Mesodermal cell (in vitro differentiated cells): ENCODE data around the gene CHRNA10.

Experiments
- H3K27ac ChIP-seq: 2 replicates; pipeline ENCODE4 v1.7.0; 2013; ENCODE audit warnings: mild to moderate bottlenecking, low read depth, low read length, moderate library complexity; ENCODE audit not compliant: severe bottlenecking
- H3K36me3 ChIP-seq: 2 replicates; pipeline ENCODE4 v1.7.1; 2013; ENCODE audit warnings: mild to moderate bottlenecking, low read length, moderate library complexity; ENCODE audit not compliant: control insufficient read depth, insufficient read depth
- H3K4me1 ChIP-seq: one replicate; pipeline ENCODE4 v1.7.1; 2013; ENCODE audit warnings: mild to moderate bottlenecking, low read length; ENCODE audit not compliant: insufficient read depth, control insufficient read depth, poor library complexity, severe bottlenecking
- H3K4me3 ChIP-seq: 2 replicates; pipeline ENCODE4 v1.7.0; 2013; ENCODE audit warnings: low read length, control low read depth, mild to moderate bottlenecking; ENCODE audit not compliant: insufficient read depth, poor library complexity, severe bottlenecking; ENCODE audit errors: extremely low read depth
- H3K9me3 ChIP-seq: 2 replicates; pipeline ENCODE4 v1.7.1; 2013; ENCODE audit warnings: mild to moderate bottlenecking, low read length, moderate library complexity; ENCODE audit not compliant: control insufficient read depth
- WGBS, 2 experiments: methylation state at CpG; one replicate each; pipeline ENCODE4 v1.1.5; 2013; ENCODE audit warnings: missing lambda C conversion rate in 2 of 2; ENCODE audit not compliant: insufficient coverage in 2 of 2; 5-methylcytosine and 5-hydroxymethylcytosine counted together

The CHRNA10 gene

DNA sequence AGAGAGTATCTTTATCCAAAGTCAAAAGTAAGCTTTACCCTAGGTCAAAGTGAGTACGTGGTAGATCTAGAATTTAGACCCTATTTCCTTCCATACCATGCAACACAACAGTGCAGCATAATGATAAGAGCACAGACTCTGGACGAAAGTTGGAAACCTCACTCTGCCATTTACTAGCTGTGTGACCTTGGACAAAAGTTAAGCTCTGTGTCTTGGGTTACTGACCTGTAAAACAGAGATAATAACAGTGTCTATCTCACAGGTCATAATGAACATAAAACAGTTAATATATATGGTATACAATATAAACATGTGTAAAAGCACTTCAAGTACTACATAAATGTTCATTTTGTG, 13.6 kb upstream of the CHRNA10 start:
- Histone ChIP-seq H3K27ac (no peak overlapping the region), H3K36me3 (peaks cover 90% of the 10 kb centered on the region), H3K4me3 (no peak overlapping the region), H3K9me3 (no peaks in the 10 kb centered on the region), H3K4me1 (no peaks in the 10 kb centered on the region)
- 100% methylated on average over 1 of the region's 2 CpGs; no CpG with 5 or more reads in 1 of the 2 experiments for WGBS, 2 experiments

DNA sequence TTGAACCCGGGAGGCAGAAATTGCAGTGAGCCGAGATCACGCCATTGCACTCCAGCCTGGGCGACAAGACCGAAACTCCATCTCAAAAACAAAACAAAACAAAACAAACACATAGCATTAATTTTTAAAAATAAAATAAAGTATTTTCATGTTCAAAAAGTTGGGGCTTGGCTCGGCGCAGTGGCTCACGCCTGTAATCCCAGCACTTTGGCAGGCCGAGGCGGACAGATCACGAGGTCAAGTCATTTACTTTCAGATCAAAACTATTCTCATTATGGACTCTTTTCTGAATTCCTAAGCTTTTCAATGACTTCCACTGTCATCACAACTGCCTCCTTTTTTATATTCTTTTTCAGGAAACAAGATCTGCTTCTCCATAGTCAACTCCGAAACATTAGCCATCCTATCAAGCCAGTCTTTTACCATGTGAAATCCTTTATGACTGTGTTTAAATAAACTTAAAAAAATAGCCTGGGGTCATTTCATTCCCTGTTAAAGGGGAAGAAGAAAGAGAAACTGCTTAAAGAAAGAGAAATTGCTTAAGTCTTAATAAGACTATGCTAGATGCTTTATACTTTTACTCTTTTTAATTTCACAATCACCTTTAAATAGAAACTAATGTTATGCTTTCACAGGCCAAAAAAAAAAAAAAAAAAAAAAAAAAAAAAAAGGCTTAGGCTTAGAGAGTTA, 13.1 kb upstream of the CHRNA10 start:
- no peak overlapping the region for H3K27ac ChIP-seq
- whole genome bisulfite sequencing, 2 experiments = 93 to 100% methylated on average over 6 to 7 of the region's 12 CpGs
- peaks cover 91% of the 10 kb centered on the region for H3K36me3 ChIP-seq

DNA sequence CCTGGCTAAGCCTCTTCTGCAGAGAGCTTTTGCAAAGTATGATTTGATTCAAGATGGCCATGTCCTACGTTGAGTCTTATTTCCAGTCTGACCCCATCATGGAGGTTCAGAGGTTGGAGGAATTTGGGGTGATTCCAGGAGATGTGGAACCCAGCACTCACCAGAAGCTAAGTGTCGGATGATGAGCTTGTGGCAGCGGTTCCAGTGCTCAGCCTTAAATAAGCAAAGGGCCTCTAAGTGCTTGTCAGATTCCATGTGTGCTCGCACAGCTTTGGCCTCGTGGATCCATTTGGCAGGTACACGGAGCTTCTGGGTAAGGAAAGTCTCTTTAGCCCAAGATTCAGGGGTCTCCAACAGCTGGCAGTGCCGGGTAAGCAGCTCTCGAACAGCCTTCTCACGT, 11.9 kb upstream of the CHRNA10 start:
- 98 to 100% methylated on average over 6 to 9 of the region's 9 CpGs for WGBS, 2 experiments
- no peaks in the 10 kb centered on the region for H3K4me1 ChIP-seq
- no peak overlapping the region for H3K27ac ChIP-seq
- peaks cover 98% of the 10 kb centered on the region for H3K36me3 ChIP-seq
- no peaks in the 10 kb centered on the region for H3K9me3 ChIP-seq
- no peak overlapping the region for H3K4me3 ChIP-seq

More for the DNA sequence above, 13.1 kb upstream of the CHRNA10 start:
- H3K4me1 ChIP-seq = no peaks in the 10 kb centered on the region
- H3K9me3 ChIP-seq = no peaks in the 10 kb centered on the region
- H3K4me3 ChIP-seq = no peak overlapping the region

DNA sequence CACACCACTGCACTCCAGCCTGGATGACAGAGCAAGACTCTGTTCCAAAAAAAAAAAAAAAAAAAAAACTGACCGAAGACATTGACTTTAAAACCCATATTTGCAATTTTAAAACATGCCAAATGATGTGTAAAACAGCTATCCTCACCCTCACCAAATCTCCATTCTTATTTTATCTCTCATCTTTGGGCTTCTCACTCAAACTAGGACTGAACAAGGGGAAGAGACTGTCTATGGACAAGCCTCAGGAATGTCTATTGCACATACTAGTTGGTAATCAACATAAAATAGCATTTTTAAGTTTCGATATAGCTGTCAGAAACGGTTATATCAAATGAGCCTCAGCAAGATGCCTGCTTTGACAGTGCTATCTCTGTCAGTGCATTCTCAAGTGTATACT, 7.9 kb upstream of the CHRNA10 start:
- Histone ChIP-seq H3K27ac (no peak overlapping the region), H3K4me1 (peaks cover 6% of the 10 kb centered on the region), H3K36me3 (peaks cover 97% of the 10 kb centered on the region), H3K9me3 (no peaks in the 10 kb centered on the region), H3K4me3 (no peak overlapping the region)
- WGBS, 2 experiments = 89 to 100% methylated on average over 2 to 3 of the region's 3 CpGs

DNA sequence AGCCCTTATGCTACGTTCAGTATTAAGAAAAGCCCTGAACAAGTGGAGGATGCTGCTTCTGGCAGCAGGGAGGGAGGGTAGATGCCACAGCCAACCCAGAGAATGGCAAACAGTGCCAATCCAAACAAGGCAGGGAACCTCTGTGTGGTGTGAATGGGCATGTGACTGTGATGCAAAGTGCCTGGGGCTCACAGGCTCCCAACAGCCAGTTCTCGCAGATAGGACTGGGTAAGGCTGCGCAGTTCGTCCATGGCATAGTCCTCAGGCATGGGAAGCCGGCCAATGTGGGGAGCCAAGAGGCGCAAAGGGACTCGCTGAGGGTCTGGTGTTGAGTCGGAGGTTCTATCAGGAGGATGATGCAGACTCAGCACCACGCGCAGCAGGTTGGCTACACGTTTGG, 4.8 kb upstream of the CHRNA10 start:
- Histone ChIP-seq H3K4me3 (no peak overlapping the region), H3K9me3 (no peaks in the 10 kb centered on the region), H3K36me3 (peaks cover 93% of the 10 kb centered on the region), H3K4me1 (peaks cover 6% of the 10 kb centered on the region), H3K27ac (no peak overlapping the region)
- 95 to 98% methylated on average over 11 of the region's 11 CpGs for WGBS, 2 experiments

DNA sequence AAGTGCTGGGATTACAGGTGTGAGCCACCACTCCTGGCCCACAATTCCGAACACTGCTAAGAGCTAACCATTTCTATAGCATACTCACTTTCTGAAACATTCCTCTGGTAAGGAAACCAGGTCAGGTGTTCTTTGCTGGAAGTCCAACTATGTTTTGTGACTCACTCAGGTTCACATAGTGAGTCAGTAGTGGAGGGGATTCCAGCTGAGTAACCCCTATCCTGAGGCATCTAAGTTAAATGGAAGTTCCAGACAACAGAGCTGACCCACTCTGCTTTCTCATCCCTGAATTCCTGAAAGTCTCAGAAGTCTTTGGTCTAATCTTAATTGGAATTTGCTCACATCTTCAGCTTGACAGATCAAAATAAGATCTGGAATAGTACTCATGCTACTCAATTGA, 3.0 kb upstream of the CHRNA10 start:
- no CpG with 5 or more reads among the region's 1 CpG for WGBS, 2 experiments
- Histone ChIP-seq H3K9me3 (no peaks in the 10 kb centered on the region), H3K4me3 (no peak overlapping the region), H3K27ac (peak overlapping the region; percentile 55), H3K36me3 (peaks cover 91% of the 10 kb centered on the region), H3K4me1 (peaks cover 6% of the 10 kb centered on the region)

DNA sequence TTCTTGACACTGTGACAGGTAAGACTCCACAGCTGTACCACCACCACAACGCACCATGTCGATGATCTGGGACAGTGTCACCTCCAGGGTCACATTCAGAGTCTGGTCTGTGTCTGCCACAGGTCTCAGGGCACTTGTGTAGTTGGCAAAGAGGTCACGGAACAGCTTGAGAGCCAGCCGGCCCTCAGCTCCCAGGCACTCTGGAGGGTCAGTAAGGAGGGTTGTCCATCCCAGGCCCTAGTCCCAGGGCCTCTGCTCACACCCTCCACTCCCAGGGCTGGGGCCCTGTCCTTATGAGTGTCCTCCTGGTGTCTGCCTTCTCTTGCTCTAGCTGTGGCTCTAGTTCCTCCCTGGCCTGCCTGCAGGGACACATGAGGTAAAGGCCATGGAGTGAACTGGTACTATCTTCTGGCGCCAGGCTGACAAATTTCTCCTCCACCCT, 1.4 kb downstream of the CHRNA10 start:
- Histone ChIP-seq H3K36me3 (peaks cover 68% of the 10 kb centered on the region), H3K27ac (no peak overlapping the region), H3K4me3 (no peak overlapping the region), H3K4me1 (peaks cover 6% of the 10 kb centered on the region), H3K9me3 (no peaks in the 10 kb centered on the region)
- WGBS, 2 experiments = 85 to 93% methylated on average over 5 of the region's 5 CpGs

DNA sequence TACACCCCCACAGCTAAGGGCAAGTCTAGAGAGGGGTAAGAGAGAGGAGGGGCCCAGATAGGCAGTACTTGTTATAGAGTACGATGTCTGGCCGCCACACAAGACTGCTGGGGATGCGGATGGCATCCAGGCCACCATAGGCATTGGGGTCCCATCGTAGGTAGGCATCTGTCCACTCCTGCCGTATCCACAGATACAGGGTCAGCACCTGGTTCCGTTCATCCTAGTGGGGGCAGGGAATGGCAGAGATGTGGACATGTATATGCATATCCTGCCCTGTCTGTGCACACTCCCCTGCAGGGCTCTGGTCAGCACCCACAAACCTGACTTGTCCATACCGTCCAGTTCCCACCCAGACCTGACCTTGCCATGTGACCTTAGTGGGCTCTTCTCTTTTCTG, 2.1 kb downstream of the CHRNA10 start:
- H3K4me3 ChIP-seq = no peak overlapping the region
- H3K27ac ChIP-seq = no peak overlapping the region
- 98 to 100% methylated on average over 4 to 6 of the region's 7 CpGs for WGBS, 2 experiments
- peaks cover 67% of the 10 kb centered on the region for H3K36me3 ChIP-seq
- no peaks in the 10 kb centered on the region for H3K9me3 ChIP-seq
- H3K4me1 ChIP-seq = no peaks in the 10 kb centered on the region

DNA sequence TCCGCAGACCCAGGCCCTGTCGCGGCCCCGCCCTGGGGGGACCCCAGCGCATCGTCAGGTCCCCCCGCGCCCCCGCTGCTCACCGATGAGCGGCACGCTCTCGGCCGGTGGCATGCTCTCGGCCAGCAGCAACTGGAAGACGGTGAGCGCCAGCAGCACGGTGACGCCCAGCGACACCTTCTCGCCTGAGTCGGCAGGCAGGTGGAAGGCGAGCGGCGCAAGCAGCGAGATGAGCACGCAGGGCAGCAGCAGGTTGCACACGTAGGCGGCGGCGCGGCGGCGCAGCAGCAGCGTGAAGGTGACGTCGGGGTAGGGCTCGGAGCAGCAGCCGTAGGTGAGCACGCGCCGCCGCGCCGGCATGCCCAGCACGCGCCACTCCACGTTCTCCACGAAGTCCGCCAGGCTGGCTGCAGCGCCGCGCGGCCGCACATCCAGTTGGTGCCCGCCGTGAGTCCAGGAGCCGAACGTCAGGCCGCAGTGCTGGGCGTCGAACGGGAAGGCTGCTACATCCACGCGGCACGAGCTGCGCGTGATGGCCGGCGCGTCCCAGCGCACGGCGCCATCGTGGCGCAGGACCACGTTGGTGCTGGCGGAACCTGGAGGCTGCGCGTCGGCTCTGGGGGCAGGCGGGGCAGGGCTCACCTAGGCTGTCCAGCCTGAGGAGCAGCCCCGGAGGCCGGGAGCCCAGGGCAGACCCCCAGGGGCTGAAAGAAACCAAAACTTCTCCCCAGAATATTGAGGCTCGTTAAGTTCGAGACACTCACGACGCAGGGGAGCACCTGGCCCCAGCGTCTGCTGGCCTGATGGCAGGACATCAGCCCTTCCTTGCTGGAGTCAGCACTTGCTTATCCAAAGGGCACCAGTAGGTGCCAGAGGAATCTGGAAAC, 3.8 kb downstream of the CHRNA10 start:
- WGBS, 2 experiments = 97 to 98% methylated on average over 88 to 89 of the region's 89 CpGs
- H3K4me3 ChIP-seq = no peak overlapping the region
- H3K27ac ChIP-seq = no peak overlapping the region
- H3K36me3 ChIP-seq = peaks cover 54% of the 10 kb centered on the region
- H3K4me1 ChIP-seq = no peaks in the 10 kb centered on the region
- H3K9me3 ChIP-seq = no peaks in the 10 kb centered on the region

DNA sequence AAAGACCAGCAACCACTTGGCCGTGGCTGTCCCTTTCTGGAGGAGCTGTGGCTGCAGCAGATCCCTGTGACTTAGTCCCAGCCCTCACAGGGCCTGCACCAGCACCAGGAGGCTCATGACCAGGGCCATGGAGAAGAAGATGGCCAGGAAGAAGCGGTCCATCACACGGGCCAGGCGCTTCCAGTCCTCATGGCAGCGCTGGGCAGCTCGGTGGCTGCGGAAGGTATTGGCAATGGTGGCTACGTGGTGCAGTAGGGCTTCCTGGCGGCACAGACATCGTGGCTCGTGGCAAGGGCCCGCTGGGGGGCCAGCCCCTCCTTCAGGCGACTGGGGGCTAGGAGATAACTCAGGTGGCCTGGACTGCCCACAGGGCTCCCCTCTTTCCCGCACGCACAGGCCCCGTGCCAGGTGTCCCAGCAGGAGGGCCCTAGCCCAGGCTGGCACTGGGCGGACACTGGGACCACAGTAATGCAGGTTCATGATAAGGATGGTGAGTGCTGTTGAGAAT, 5.1 kb downstream of the CHRNA10 start:
- 92 to 96% methylated on average over 14 to 17 of the region's 17 CpGs for WGBS, 2 experiments
- Histone ChIP-seq H3K36me3 (peaks cover 42% of the 10 kb centered on the region), H3K9me3 (no peaks in the 10 kb centered on the region)

More for the DNA sequence above, 5.1 kb downstream of the CHRNA10 start:
- H3K27ac ChIP-seq = no peak overlapping the region
- no peak overlapping the region for H3K4me3 ChIP-seq
- H3K4me1 ChIP-seq = no peaks in the 10 kb centered on the region
